GM18520 (cell line): ENCODE data around the gene MYBBP1A.
A peak's percentile ranks its signal among the peaks of the same experiment; 100 is the strongest.

Experiments used
- ATAC-seq: cut with Tn5 transposase; IDR thresholded peaks from one replicate; pipeline ENCODE4 v1.9.1; 2021; ENCODE audit not compliant: unreplicated experiment

Gene MYBBP1A

DNA sequence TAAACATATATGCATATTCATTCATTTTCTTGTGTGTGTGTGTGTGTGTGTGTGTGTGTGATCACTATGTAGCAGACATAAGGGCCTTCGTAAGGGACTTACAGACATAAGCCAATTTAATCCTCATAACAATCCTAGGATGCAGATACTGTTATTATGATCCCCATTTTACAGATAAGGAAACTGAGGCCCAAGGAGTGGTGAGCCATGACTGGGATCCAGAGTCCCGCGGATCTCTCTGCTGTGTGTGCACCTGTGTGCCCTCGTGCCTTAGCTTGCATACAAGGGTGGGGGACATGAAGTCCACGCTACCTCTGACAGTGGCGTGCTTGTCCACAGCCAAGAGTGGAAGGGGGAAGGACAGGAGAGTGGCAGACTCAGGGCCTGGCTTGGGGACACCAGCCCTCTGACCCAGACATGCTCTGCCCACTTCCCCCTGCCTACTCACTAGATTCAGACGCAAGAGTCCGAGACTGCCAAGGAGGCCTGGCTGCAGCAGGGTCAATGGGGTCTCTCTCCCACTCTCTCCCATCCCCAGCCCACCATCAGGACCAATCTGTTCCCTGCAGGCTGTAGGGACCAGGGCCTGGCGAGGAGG is 19.4 kb upstream of the MYBBP1A start:
- no peak for ATAC-seq

DNA sequence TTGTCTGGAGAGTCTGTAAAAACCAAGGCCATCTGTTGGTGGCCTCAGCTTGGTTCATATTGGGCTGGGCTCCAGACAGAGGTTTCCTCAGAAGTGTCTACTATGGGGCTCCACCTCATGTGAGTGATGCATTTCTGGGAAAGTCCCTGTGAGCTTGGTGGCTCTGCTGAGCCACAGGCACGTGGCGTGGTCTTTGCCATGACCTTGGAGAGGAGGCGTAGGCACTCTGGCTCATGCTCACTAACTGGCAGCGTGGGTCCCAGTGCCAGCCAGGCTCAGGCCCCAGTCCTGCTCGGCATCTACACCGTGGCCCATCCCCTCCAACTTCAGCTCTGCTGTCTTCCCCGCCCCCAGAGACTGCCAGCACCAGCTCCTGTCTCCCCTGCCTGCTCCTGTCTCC is 18.5 kb upstream of the MYBBP1A start:
- ATAC-seq, result peak; percentile 74

DNA sequence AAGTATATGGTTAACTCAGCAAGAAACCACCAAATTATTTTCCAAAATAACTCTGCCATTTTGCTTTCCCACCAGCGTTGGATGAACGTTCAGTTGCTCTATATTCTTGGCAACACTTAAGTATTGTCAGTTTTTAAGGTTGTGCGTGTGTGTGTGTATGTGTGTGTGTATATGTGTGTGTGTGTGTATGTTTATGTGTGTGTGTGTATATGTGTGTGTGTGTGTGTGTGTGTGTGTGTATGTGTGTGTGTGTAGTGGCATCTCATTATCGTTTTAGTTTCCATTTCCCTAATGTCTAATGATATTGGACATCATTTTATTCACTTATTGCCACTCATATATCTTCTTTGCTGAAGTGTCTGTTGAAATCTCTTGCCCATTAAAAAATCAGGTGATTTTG is 17.9 kb upstream of the MYBBP1A start:
- no peak for ATAC-seq

DNA sequence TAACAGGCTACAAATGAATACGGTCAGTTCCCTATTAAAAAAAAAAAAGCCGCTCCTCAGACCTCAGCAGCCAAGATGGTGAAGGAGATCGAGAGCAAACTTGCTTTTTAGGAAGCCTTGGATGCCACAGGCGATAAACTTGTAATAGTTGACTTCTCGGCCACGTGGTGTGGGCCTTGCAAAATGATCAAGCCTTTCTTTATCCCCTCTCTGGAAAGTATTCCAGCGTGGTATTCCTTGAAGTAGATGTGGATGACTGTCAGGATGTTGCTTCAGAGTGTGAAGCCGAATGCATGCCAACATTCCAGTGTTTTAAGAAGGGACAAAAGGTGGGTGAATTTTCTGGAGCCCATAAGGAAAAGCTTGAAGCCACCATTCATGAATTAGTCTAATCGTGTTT is 16.9 kb upstream of the MYBBP1A start:
- ATAC-seq, result no peak

DNA sequence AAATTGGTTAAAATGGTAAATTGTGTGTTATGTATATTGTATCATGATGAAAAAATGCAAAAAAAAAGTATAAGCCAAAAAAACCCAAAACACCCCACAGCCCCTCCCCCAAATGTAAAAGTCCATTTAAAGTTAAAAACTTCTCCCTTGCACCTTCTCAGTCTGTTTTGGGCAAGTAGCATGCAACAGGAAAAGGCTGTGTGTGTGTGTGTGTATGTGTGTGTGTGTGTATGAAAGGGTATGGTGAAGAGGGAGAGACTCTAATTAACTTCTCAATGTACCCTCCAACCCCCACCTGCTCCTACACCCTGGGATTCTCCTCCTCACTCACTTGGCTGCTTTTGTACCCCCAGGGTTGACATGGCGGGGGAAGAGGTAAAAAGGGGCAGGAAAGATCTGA is 14.4 kb upstream of the MYBBP1A start:
- no peak for ATAC-seq

DNA sequence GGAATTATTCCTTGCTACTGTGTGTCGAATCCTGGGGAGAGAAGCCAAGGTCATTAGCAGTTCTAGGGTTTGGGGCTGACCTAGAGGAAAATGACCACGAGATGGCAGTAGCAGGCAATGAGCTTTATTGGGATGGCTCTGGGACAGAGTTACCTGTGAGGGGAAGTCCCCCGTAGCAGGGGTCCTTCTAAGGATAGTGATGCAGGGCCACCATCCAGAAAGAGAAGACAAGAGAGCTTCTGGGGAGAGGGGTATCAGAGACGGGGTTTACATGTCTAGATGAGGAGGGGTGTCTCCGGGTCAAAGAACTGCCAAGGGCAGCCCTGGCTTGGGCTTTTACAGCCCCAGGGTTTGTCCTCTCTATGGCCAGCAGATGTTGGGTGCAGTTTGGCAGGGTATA is 11.6 kb upstream of the MYBBP1A start:
- ATAC-seq, result no peak

DNA sequence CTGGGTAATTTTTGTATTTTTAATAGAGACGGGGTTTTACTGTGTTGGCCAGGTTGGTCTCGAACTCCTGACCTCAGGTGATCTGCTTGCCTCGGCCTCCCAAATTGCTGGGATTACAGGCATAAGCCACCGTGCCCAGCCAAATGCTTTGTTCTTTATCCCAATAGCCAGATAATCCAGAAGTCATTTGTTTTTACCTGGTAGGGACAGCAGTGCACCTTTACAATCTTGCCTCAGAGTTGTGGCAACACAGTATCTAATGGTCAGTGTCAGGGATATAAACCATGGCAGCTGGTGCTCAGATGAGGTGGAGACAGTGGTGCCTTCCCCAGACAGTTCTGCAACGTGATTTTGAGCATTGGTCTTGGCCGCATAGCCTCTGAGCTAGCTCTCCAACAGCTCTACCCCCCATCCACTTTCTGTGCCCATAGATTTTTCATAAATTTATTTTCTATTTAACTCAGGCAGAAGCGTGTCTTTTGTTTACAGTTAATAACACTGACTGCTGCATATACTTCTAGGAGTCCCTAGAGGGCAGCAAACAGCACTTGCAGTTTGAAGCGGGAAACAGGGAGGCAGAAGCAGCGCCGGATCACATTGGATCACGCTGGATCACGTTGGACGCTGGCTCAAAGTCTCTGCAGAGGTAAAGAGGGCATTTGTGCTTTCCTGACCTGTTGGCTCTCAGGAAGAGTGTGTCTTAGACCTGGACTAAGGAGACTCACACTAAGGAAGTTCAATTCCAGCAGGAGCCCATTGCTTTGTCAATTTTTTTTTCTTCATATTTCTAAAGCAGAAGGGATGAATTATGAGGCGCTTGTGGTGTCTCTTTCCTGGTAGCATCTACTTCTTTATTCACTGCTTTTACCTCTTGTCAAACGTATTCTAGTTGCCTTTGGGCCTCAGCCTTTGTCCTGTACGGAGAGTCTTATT is 10.3 kb upstream of the MYBBP1A start:
- no peak for ATAC-seq

DNA sequence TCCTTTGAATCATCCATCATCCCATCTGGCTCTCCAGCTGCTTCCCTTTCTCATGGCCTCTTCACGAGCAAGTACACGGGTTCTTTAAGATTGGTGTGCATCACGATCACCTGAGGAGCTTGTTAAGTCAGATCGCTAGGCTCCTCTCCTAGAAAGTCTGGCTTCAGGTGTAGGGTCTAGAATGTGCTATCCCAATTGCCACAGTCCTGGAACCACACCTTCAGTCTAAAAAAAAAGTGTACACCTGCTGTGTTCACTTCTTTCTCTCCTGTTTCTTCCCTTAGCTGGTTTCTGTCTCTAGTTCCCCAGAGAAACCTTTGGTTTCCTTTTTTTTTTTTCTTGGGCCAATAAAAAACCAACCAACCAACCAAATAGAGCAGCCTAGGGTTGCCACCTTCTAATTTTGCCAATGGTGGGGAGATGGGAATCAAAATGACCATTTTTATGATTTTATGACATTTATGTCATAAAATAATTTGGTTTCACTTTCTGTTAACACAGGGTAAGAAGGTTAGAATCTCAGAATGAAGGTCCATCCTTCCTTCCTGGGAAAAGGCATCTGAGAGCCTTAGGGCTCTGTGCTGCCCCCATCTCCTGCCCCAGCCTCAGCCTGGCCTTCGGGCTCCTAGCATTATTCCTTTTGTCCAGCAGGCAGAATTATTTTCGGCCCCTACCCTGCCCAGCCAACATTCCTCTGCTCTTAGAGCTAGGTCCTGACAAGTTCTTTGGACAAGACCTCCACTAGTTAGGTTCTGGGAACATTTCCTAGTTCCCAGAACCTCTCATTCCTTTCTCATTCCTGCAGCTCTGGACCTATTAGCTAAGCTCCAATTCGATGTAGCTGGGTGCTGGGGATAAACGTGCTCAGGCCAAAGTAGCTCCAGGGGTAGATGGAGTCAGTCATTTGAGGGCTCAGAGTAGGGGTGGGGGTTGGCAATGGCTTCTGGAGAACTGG is 7.1 kb upstream of the MYBBP1A start:
- no peak for ATAC-seq

DNA sequence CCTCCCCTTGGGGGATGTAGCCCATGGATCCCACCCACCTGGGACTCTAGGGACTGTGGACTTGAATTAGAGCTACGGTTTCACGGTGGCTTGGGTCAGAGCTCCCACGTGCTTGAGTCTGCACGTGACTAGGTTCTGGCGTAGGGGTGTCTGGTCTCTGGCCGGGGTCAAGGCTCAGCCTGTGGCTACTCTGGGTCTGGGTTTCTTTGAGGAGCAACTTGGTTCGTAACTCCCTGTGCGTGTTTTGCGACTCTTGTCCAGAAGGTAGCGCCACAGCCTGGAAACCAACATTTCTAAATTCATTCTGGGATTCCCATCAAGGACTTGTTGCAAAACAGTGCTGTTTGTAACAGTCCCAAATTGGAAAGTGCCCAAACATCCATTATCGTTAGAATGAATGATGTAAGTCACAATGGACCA is 5.7 kb upstream of the MYBBP1A start:
- no peak for ATAC-seq

DNA sequence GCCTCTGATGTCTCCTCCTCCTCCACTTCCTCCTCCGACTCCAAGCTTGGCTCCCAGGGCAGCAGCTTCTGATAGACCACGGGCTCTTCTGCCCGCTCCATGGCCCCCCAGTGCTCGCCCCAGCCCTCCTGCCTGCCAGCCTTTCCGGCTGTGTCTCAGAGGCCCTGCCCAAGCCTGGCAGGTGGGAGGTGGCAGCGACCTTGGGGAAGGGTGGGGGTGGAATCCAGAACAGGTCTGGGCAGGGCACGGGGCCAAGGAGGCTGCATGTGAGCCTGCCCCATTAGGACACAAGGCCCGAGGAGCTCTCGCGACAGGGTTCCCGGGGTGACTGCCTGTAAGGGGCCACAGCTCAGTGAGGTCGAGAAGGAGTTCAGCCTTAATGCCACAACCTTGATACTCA is 5.2 kb upstream of the MYBBP1A start, which contains the start of gene GGT6:
Gene GGT6 (minus strand): TSS at position 157 of the 400 bp plus-strand sequence. CDS start 56 bp downstream, at position 101.
- no peak for ATAC-seq

DNA sequence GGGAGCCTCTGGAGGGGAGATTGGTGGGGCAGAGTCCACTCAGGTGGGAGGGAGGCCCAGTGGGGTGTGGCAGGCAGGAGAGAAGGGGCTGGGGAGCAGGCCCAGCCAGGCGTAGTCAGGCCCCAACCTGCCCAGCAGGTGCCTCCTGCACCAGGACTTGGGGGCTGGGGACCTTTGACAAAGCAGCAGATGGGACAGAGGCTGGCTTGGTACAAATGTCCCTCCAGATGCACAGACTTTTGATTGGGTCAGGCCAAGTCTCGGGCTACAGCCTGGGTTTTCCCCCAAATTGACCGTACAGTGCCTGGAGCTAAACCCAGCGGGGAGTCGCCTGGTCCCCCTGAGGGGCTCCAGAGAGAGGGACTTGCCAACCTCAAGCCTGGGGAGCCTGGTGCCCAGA is 4.8 kb upstream of the MYBBP1A start:
- ATAC-seq, result no peak

DNA sequence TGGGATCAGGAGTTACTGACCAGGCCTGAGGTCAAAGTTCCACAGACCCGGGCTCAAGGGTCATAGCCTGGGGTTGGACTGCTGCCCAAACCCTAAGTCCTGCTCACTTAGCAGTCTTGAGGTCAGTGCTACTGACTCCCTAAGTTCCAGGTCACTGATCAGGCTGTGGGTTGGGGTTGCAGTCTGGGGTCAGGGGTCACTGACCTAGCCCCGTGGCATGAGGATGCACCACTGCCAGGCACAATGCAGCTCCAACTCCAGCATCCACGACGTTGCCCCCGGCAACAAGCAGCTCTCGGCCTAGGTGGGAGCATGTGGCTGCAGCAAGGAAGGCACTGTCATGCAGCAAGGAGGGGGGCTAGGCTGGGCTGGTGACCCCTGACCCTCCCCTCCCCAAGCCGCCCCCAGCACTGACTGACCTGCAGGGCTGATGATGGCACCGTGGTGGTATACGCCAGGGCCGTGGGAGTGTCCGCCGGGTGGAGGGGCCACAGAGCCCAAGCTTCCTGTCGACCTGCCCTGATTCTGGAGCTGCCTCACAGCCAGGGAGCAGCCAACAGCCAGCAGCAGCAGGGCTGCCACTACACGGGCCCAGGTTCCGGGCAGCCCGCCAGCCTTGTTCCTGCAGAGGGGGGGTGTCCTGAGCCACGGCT is 4.1 kb upstream of the MYBBP1A start:
- no peak for ATAC-seq

DNA sequence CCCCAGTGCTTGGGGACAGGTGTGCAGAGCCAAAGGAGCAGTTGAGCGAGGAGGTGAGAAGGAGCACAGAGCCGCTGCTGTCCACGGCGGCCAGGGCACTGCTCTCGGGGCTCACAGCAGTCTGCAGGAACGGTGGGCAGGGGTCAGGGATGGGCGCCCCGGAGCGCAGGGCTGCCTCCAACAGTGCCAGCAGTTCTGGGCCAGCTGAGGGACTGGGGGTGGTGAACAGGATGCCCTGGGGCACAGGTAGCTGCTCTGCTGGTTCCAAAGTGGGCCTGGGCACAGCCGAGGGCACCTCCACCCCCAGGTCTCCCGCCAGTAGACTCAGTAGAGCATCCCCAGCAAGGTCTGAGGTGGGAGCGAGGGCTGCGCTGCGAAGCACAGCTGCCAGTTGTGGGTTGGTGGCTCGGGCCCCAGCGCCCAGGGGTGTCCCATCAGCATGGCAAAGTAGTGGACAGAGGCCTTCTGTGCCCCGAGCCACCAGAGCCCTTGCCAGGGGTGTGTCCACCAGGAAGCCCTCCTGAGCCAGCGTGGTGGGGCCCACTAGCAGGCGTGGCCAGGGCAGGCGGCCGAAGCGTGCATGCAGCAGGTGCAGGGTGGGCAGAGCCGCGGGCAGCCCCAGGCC is 3.3 kb upstream of the MYBBP1A start:
- no peak for ATAC-seq

DNA sequence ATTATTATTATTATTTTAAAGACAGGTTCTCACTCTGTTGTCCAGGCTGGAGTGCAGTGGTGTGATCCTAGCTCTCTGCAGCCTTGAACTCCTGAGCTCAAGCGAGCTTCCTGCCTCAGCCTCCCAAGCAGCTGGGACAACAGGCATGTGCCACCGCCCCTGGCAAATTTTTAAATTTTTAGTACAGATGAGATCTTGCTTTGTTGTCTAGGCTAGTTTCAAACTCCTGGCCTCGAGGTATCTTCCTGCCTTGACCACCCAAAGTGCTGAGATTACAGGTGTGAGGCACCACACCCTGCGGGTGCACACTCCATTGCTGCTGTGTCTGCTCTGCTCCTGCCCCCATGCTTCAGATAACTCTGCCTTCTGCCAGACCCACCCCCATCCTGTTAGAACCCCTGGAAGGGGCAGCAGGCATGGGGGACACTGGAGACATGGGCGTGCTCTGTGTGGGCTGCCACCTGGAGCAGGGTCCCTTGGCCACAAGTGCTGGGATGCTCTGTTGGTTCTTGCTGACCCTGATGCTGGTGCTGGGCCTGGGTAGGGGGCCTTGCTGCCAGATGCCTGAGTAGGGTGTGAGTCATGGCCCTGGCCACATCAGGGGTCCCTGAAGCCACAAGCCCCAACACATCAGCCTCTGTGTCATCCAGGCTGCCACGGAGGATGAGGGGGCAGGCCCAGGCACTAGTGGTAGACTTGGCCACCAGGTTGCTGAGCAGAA is 2.6 kb upstream of the MYBBP1A start:
- ATAC-seq, result no peak

DNA sequence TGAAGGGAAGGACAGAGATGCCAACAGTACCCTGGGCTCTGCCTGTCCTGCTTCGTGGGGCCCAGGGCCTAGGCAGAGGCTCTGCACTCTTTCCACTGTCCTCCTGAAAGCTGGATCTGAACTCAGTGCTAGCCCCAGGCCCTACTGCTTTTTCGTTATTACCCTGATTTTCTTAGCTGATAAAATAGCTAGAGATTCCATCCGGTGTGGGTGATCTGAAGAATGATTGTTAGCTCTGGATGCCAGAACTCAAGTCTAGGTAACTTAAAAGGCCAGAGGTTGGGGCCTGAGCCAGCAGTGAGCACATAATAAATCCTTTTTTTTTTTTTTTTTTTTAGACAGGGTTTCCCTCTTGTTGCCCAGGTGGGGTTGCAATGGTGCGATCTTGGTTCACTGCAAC is 1.8 kb upstream of the MYBBP1A start:
- no peak for ATAC-seq

DNA sequence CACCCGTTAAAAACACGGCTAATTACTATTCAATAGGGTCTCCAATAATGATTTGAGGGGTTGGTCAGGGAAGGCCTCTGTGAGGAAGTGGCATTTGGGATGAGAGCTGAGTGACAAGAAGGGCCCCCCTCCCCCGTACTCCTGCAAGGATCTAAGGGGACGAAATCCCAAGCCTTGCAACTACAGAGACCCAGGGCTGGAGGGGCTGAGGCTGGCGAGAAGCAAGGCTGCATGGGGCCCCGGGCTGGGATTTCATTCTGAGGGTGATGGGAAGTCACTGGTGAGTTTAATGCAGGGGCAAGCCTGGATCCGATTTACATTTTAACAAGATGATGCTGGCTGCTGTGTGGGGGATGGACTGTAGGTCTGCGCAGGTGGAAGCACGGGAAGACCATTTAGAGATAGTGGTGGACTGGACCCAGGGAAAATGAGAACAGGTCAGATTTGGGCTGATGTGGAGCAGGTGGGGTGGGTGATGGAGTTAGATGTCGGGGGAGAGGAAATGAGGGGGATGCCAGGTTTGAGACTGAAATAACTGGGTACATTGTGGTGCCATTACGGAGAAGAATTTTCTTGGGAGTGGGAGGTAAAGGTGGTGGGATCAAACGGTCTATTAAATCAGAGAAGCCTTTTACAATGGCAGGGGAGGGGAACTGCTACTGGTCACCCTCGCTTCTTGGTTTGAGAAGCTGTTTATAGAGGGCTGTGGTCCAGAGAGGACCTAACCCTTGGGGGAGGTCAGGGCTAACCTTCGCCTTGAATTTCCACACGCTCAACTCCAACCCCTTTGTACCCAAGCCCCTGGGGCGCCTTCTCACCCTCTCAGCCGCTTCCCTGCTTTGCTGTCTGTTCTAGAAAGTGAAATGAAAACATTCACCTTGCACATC is 932 bp upstream of the MYBBP1A start:
- ATAC-seq, result no peak

DNA sequence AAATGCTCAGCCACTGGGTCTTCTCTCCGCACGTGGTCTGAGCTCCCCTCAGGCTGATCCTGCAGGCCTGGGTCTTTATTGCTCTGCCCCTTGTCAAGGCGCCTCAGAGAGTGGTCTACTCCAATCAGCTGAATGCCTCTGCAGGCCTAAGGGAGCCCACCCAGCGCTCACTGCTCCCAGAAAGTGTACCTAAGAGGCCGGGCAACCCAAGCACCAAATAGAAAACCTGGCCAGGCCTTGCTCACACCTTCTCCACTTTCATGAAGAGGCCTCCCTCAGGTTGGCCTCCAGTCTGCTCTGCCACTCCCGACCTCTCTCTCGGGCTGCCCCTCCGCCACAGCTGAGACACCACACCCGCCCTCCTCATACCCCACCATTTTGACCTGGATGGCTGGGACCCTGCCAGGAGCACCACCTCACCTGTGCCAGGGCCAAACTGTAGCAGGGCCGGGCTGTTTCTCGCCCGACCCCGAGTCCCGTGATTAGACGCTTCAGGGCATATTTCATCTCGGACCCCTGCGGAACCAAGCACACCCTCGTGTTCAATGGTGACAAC is 665 bp downstream of the MYBBP1A start:
- no peak for ATAC-seq

DNA sequence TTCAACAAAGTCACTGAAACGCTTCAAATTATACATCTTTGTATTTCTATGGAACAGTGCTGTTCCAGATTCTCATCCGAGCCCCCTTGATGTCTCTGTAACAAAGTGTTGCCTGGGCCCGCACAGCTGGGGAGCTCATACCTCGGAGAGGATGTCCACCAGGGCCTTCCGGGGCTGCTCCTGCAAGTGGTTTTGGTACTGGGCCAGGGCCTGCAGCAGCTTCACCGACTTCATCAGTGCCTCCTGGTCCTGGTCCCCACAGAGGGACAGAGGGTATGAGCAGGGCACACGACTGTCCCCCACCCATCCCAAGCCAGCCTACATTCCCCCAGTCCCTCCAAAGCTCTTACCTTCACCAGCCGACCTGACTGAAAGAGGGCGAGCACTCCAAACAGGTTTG is 1.5 kb downstream of the MYBBP1A start:
- ATAC-seq, result no peak
